HFF-Myc (cell line): ENCODE measurements around the gene NPDC1.
A peak's percentile ranks its signal among the peaks of the same experiment; 100 is the strongest.

Experiments
- DNase-seq: peaks from one replicate; pipeline ENCODE4 v3.0.0-alpha.2; 2011; ENCODE audit warnings: low read depth; ENCODE audit errors: extremely low read depth
- H3K4me3 ChIP-seq: replicated peaks from 2 replicates; pipeline ENCODE4 v1.5.1; 2011; ENCODE audit warnings: low read depth, mild to moderate bottlenecking, control low read depth, low read length
- CTCF ChIP-seq: IDR thresholded peaks from 2 replicates; pipeline ENCODE4 v1.5.1; 2012; ENCODE audit warnings: mild to moderate bottlenecking, low read depth, low read length, control low read depth; ENCODE audit errors: missing control alignments

The NPDC1 gene

GRCh38 chr9:137046088-137046787 lies at the start of gene NPDC1:
TSS of gene NPDC1 (minus strand) at chr9:137046177. CDS start at chr9:137045989, 188 bp downstream.
- H3K4me3 ChIP-seq = peak within 1 kb of the TSS; percentile 74
- DNase-seq = peak; percentile 49
- TF ChIP-seq CTCF = peak; percentile 88

- no peak for DNase-seq
- no peak for TF ChIP-seq CTCF
- H3K4me3 ChIP-seq = no peak overlapping the region
These were observed 43.4 kb upstream of the NPDC1 start for GRCh38 chr9:137089232-137089947.

- H3K4me3 ChIP-seq = peak overlapping the region; percentile 81; the same call in 1 of the 2 replicates
- DNase-seq = no peak
- no peak for TF ChIP-seq CTCF
These were observed 42.1 kb upstream of the NPDC1 start for GRCh38 chr9:137088121-137088520.

- DNase-seq = no peak
- no peak for TF ChIP-seq CTCF
- H3K4me3 ChIP-seq = peak overlapping the region; percentile 81
These were observed 41.5 kb upstream of the NPDC1 start for GRCh38 chr9:137087409-137087925.

- no peak for TF ChIP-seq CTCF
- peak within 1 kb of the TSS; percentile 81 for H3K4me3 ChIP-seq
- peak; percentile 98 for DNase-seq
These were observed 40.8 kb upstream of the NPDC1 start, which contains the start of gene MAN1B1 for GRCh38 chr9:137086531-137087408. TSS of gene MAN1B1 (plus strand) at chr9:137086985. CDS start at chr9:137087000, 15 bp downstream.

GRCh38 chr9:137085920-137086530 lies 40.0 kb upstream of the NPDC1 start:
- no peak for TF ChIP-seq CTCF
- no peak for DNase-seq
- H3K4me3 ChIP-seq = peak overlapping the region; percentile 81
